Measurements from ENCODE around the gene TMEM31.

Gene TMEM31

GRCh38 chrX:103716962-103717361, 6.3 kb downstream of the TMEM31 start (continued):
- no peak for TF ChIP-seq ZXDB (tag by site-specific recombination; IDR thresholded peaks at IDR 0.05)
- no peak for TF ChIP-seq OSR2 (tag by site-specific recombination; IDR thresholded peaks at IDR 0.05)
- no peak for TF ChIP-seq ZNF350 (tag by site-specific recombination; IDR thresholded peaks at IDR 0.05)

DNA sequence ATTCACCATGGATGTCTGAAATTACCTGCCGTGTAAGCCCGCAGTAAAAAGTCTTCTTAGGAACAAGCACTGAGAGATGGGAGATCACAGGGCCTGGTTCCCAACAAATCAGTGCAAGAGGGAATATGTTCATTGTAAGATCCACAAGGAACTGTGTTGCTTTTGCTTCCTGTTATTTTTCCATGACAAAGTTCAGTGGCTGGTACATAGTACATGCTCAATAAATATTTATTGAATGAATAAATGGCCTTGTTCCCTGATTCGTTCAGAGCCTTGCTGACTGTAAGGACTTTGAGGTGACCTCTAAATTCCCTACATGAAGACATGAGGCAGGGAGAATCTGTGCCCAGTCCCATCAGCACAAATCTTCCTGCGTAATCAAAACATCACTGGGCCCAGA, 7.4 kb downstream of the TMEM31 start:
- Histone ChIP-seq H3K4me1 (ENCODE audit: control insufficient read depth, insufficient read depth, low read length) (no peaks in the 10 kb centered on the region), H3K27ac (ENCODE audit: extremely low read depth, low read depth, low read length) (no peak overlapping the region), H3K36me3 (ENCODE audit: control insufficient read depth in 2 of 2, insufficient read depth in 1 of 2, low read length in 2 of 2) (no peaks in the 10 kb centered on the region), H3K9me3 (ENCODE audit: control insufficient read depth, insufficient read depth, low read depth, low read length) (no peaks in the 10 kb centered on the region), H3K4me3 (ENCODE audit: low read depth, low read length) (no peak overlapping the region)
- TF ChIP-seq ZNF169 (tag by site-specific recombination; IDR thresholded peaks at IDR 0.05) (no peak), ZNF664 (tag by site-specific recombination; IDR thresholded peaks at IDR 0.05) (0 out of 2 replicates have a peak, but pooled peaks have one; percentile 15)
- ChIA-PET CTCF (no interaction called here), POLR2A (no interaction called here)

GRCh38 chrX:103722505-103722904, 11.8 kb downstream of the TMEM31 start:
- no peaks in the 10 kb centered on the region for H3K36me3 ChIP-seq (ENCODE audit: control insufficient read depth in 2 of 2, insufficient read depth in 1 of 2, low read length in 2 of 2)
- ChIA-PET POLR2A (no interaction called here), CTCF (interaction anchor here (0.5 to 0.6 kb wide), 2 partner anchors 94 to 154 kb away, joined by 3 read pairs; no protein-coding TSS in a partner anchor)
- no peaks in the 10 kb centered on the region for H3K9me3 ChIP-seq (ENCODE audit: control insufficient read depth, insufficient read depth, low read depth, low read length)
- TF ChIP-seq, protein P1, sequence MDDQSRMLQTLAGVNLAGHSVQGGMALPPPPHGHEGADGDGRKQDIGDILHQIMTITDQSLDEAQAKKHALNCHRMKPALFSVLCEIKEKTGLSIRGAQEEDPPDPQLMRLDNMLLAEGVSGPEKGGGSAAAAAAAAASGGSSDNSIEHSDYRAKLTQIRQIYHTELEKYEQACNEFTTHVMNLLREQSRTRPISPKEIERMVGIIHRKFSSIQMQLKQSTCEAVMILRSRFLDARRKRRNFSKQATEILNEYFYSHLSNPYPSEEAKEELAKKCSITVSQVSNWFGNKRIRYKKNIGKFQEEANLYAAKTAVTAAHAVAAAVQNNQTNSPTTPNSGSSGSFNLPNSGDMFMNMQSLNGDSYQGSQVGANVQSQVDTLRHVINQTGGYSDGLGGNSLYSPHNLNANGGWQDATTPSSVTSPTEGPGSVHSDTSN (CRISPR knock-in tag; IDR thresholded peaks at IDR 0.05), result no peak
- no peak for TF ChIP-seq ZNF830 (tag by site-specific recombination; IDR thresholded peaks at IDR 0.05; ENCODE audit: low read depth)
- TF ChIP-seq ZNF18 (tag by site-specific recombination; IDR thresholded peaks at IDR 0.05), result no peak
- no peak for TF ChIP-seq ZSCAN23 (tag by site-specific recombination; IDR thresholded peaks at IDR 0.05)
- TF ChIP-seq, protein P2, sequence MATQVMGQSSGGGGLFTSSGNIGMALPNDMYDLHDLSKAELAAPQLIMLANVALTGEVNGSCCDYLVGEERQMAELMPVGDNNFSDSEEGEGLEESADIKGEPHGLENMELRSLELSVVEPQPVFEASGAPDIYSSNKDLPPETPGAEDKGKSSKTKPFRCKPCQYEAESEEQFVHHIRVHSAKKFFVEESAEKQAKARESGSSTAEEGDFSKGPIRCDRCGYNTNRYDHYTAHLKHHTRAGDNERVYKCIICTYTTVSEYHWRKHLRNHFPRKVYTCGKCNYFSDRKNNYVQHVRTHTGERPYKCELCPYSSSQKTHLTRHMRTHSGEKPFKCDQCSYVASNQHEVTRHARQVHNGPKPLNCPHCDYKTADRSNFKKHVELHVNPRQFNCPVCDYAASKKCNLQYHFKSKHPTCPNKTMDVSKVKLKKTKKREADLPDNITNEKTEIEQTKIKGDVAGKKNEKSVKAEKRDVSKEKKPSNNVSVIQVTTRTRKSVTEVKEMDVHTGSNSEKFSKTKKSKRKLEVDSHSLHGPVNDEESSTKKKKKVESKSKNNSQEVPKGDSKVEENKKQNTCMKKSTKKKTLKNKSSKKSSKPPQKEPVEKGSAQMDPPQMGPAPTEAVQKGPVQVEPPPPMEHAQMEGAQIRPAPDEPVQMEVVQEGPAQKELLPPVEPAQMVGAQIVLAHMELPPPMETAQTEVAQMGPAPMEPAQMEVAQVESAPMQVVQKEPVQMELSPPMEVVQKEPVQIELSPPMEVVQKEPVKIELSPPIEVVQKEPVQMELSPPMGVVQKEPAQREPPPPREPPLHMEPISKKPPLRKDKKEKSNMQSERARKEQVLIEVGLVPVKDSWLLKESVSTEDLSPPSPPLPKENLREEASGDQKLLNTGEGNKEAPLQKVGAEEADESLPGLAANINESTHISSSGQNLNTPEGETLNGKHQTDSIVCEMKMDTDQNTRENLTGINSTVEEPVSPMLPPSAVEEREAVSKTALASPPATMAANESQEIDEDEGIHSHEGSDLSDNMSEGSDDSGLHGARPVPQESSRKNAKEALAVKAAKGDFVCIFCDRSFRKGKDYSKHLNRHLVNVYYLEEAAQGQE (tag by site-specific recombination; IDR thresholded peaks at IDR 0.05), result no peak
- no peak for TF ChIP-seq SCRT1 (tag by site-specific recombination; IDR thresholded peaks at IDR 0.05; ENCODE audit: borderline replicate concordance)
- TF ChIP-seq ZNF561 (tag by site-specific recombination; IDR thresholded peaks at IDR 0.05; ENCODE audit: borderline replicate concordance), result no peak
- TF ChIP-seq ZNF26 (tag by site-specific recombination; IDR thresholded peaks at IDR 0.05), result no peak
- TF ChIP-seq KLF7 (tag by site-specific recombination; IDR thresholded peaks at IDR 0.05; ENCODE audit: borderline replicate concordance), result no peak
- no peak overlapping the region for H3K27ac ChIP-seq (ENCODE audit: extremely low read depth, low read depth, low read length)
- H3K4me1 ChIP-seq (ENCODE audit: control insufficient read depth, insufficient read depth, low read length), result no peaks in the 10 kb centered on the region
- no peak overlapping the region for H3K4me3 ChIP-seq (ENCODE audit: low read depth, low read length)

All from HEK293 (cell line).